Measurements from ENCODE around the gene NUP188. TPM values are rescaled to one million over a fixed set of nuclear protein-coding genes. Genes with fewer than 3 reads are reported as not detected.

The NUP188 gene
- total and polyA plus RNA-seq, 2 of the 13 experiments (the other 11 are each of a cell fraction or from before 2014, with no cell fraction given), result 28.0 to 38.5 TPM

GRCh38 chr9:128917151-128917849, 30.2 kb upstream of the NUP188 start (continued):
- TF ChIP-seq FOSL2 (CRISPR knock-in tag; IDR thresholded peaks at IDR 0.05) (peak; percentile 40), ATF1 (CRISPR knock-in tag; IDR thresholded peaks at IDR 0.05) (no peak), HNF1B (CRISPR knock-in tag; IDR thresholded peaks at IDR 0.05) (peak; percentile 61; the same call in 1 of the 2 replicates), ZNF275 (CRISPR knock-in tag; IDR thresholded peaks at IDR 0.05; ENCODE audit: borderline replicate concordance) (no peak), TAF15 (IDR thresholded peaks at IDR 0.05; ENCODE audit: low read depth, low read length, poor library complexity, severe bottlenecking) (no peak), ZBTB4 (CRISPR knock-in tag; IDR thresholded peaks at IDR 0.05; ENCODE audit: borderline replicate concordance) (peak; percentile 93; the same call in 1 of the 2 replicates), ZNF446 (CRISPR knock-in tag; IDR thresholded peaks at IDR 0.05) (no peak), ZNF891 (CRISPR knock-in tag; IDR thresholded peaks at IDR 0.05) (peak; percentile 76; the same call in 1 of the 2 replicates), ZNF674 (CRISPR knock-in tag; IDR thresholded peaks at IDR 0.05; ENCODE audit: low read depth) (no peak), ZNF577 (CRISPR knock-in tag; IDR thresholded peaks at IDR 0.05; ENCODE audit: borderline replicate concordance, low read depth) (no peak), ZZZ3 (CRISPR knock-in tag; IDR thresholded peaks at IDR 0.05; ENCODE audit: borderline replicate concordance) (no peak), ZNF33B (CRISPR knock-in tag; IDR thresholded peaks at IDR 0.05) (no peak), NONO (IDR thresholded peaks at IDR 0.05) (no peak), NONO (CRISPR knock-in tag; conservative IDR thresholded peaks at IDR 0.05) (peak; percentile 60; the same call in 1 of the 2 replicates), AGO2 (optimal IDR thresholded peaks at IDR 0.05; ENCODE audit: low read depth, low read length) (no peak), SRF (IDR thresholded peaks at IDR 0.05; ENCODE audit: low read depth, low read length) (no peak), ZUFSP (CRISPR knock-in tag; IDR thresholded peaks at IDR 0.05; ENCODE audit: borderline replicate concordance) (no peak), ERF (CRISPR knock-in tag; IDR thresholded peaks at IDR 0.05) (peak; percentile 75), ZNF430 (CRISPR knock-in tag; IDR thresholded peaks at IDR 0.05) (no peak), BATF2 (CRISPR knock-in tag; IDR thresholded peaks at IDR 0.05) (peak; percentile 84; the same call in 1 of the 2 replicates), ZNF367 (CRISPR knock-in tag; IDR thresholded peaks at IDR 0.05; ENCODE audit: borderline replicate concordance) (no peak)

Measured in HepG2 (cell line).